Measurements from ENCODE around the gene ZMYM3. TPM values are rescaled to one million over a fixed set of nuclear protein-coding genes. Genes with fewer than 3 reads are reported as not detected.
A peak's percentile ranks its signal among the peaks of the same experiment; 100 is the strongest.

Gene ZMYM3
- total and polyA plus RNA-seq, 2 donors (not counting 1 experiment from before 2014, with no cell fraction given): 21.8 to 40.6 TPM

GRCh38 chrX:71210816-71211215, 43.1 kb downstream of the ZMYM3 start:
- H3K79me2 ChIP-seq (ENCODE audit: control insufficient read depth, insufficient read depth, low read length): no peaks in the 10 kb centered on the region
- H3K36me3 ChIP-seq (replicated peaks in 1 of 2; ENCODE audit: control extremely low read depth in 1 of 2, control insufficient read depth in 1 of 2, extremely low read depth in 1 of 2, insufficient read depth in 2 of 2, low read length in 1 of 2): no peaks in the 10 kb centered on the region
- TF ChIP-seq EZH2 (IDR thresholded peaks at IDR 0.05; ENCODE audit: borderline replicate concordance, insufficient read depth, low read depth, low read length, poor library complexity, severe bottlenecking) (no peak), CTCF (IDR thresholded peaks at IDR 0.05) (no peak)
- H3K9me3 ChIP-seq (ENCODE audit: control extremely low read depth in 1 of 3, control insufficient read depth in 2 of 3, insufficient read depth in 1 of 3, low read length in 2 of 3): no peaks in the 10 kb centered on the region
- peaks cover 12% of the 10 kb centered on the region for H3K27me3 Mint-ChIP-seq
- CTCF ChIA-PET: no interaction called here
- no peak overlapping the region for H3K4me3 Mint-ChIP-seq
- ATAC-seq (ENCODE audit: low read depth) (no peak), DNase-seq (no peak)
- intact Hi-C loops (cut with micrococcal nuclease): no loop called here
- POLR2A ChIA-PET: no interaction called here
- H3K4me1 Mint-ChIP-seq: no peaks in the 10 kb centered on the region
- H3K27ac ChIP-seq (ENCODE audit: low read length in 2 of 2): no peak overlapping the region
- H3K27ac Mint-ChIP-seq: no peak overlapping the region
- H3K4me1 ChIP-seq (ENCODE audit: control insufficient read depth in 2 of 2, insufficient read depth in 2 of 2, low read length in 2 of 2): no peaks in the 10 kb centered on the region
- no peaks in the 10 kb centered on the region for H3K9me3 Mint-ChIP-seq (ENCODE audit: insufficient read depth)
- no peak overlapping the region for H3K4me2 ChIP-seq (replicated peaks; ENCODE audit: low read depth, low read length, poor library complexity, severe bottlenecking)
- H3K4me3 ChIP-seq (ENCODE audit: control extremely low read depth in 1 of 5, extremely low read depth in 1 of 5, insufficient read depth in 1 of 5, low read depth in 2 of 5, low read length in 4 of 5): no peak overlapping the region
- 100% methylated on average over 1 of the region's 3 CpGs for whole genome bisulfite sequencing (ENCODE audit: insufficient coverage)
- H4K20me1 ChIP-seq (ENCODE audit: control insufficient read depth, insufficient read depth, low read length, poor library complexity, severe bottlenecking): no peaks in the 10 kb centered on the region
- H2AFZ ChIP-seq (ENCODE audit: insufficient read depth, low read depth, low read length, poor library complexity, severe bottlenecking): no peak overlapping the region
- no peak overlapping the region for H3K9ac ChIP-seq (ENCODE audit: low read length)
- no peaks in the 10 kb centered on the region for H3K27me3 ChIP-seq (replicated peaks in 1 of 4; ENCODE audit: control extremely low read depth in 1 of 4, control insufficient read depth in 3 of 4, insufficient read depth in 4 of 4, low read length in 3 of 4)

- Histone ChIP-seq H4K20me1 (ENCODE audit: control insufficient read depth, insufficient read depth, low read length, poor library complexity, severe bottlenecking) (no peaks in the 10 kb centered on the region), H3K36me3 (replicated peaks in 1 of 2; ENCODE audit: control extremely low read depth in 1 of 2, control insufficient read depth in 1 of 2, extremely low read depth in 1 of 2, insufficient read depth in 2 of 2, low read length in 1 of 2) (no peaks in the 10 kb centered on the region), H3K4me1 (ENCODE audit: control insufficient read depth in 2 of 2, insufficient read depth in 2 of 2, low read length in 2 of 2) (peaks cover 15 to 21% of the 10 kb centered on the region in 2 donors), H2AFZ (ENCODE audit: insufficient read depth, low read depth, low read length, poor library complexity, severe bottlenecking) (no peak overlapping the region), H3K9me3 (ENCODE audit: control extremely low read depth in 1 of 3, control insufficient read depth in 2 of 3, insufficient read depth in 1 of 3, low read length in 2 of 3) (no peaks in the 10 kb centered on the region), H3K4me2 (replicated peaks; ENCODE audit: low read depth, low read length, poor library complexity, severe bottlenecking) (no peak overlapping the region), H3K27ac (ENCODE audit: low read length in 2 of 2) (no peak overlapping the region), H3K4me3 (ENCODE audit: control extremely low read depth in 1 of 5, extremely low read depth in 1 of 5, insufficient read depth in 1 of 5, low read depth in 2 of 5, low read length in 4 of 5) (no peak overlapping the region), H3K27me3 (replicated peaks in 1 of 4; ENCODE audit: control extremely low read depth in 1 of 4, control insufficient read depth in 3 of 4, insufficient read depth in 4 of 4, low read length in 3 of 4) (no peaks in the 10 kb centered on the region), H3K79me2 (ENCODE audit: control insufficient read depth, insufficient read depth, low read length) (peaks cover 35% of the 10 kb centered on the region), H3K9ac (ENCODE audit: low read length) (no peak overlapping the region)
- 100% methylated on average over 3 of the region's 7 CpGs for WGBS (ENCODE audit: insufficient coverage)
- H3K4me1 Mint-ChIP-seq: peaks cover 22% of the 10 kb centered on the region
- DNase-seq (no peak), ATAC-seq (ENCODE audit: low read depth) (no peak)
- POLR2A ChIA-PET: interaction anchor here (0.9 kb wide), 1 partner anchor 17 kb away, joined by 3 read pairs; no protein-coding TSS in a partner anchor
- intact Hi-C loops (cut with micrococcal nuclease): loop anchor here (5.0 to 10.0 kb wide), 3 partner anchors 168 to 742 kb away; partner anchors contain the start of genes OGT and TAF1
- CTCF ChIA-PET: interaction anchor here (3.7 kb wide), 1 partner anchor 19 kb away, joined by 39 read pairs; no protein-coding TSS in a partner anchor
- H3K27ac Mint-ChIP-seq: peak overlapping the region; percentile 75
- peak overlapping the region; percentile 12 for H3K4me3 Mint-ChIP-seq
- no peaks in the 10 kb centered on the region for H3K9me3 Mint-ChIP-seq (ENCODE audit: insufficient read depth)
- H3K27me3 Mint-ChIP-seq: no peaks in the 10 kb centered on the region
- TF ChIP-seq CTCF (IDR thresholded peaks at IDR 0.05) (no peak), EZH2 (IDR thresholded peaks at IDR 0.05; ENCODE audit: borderline replicate concordance, insufficient read depth, low read depth, low read length, poor library complexity, severe bottlenecking) (no peak)
Observed at GRCh38 chrX:71199252-71200008, 54.5 kb downstream of the ZMYM3 start.
